Measurements from ENCODE around the gene OR52A5. TPM values are rescaled to one million over a fixed set of nuclear protein-coding genes. Genes with fewer than 3 reads are reported as not detected.
"Not testable (repeated sequence)": the region's sequence is repeated elsewhere in the genome, so short reads cannot be mapped to it uniquely, and the experiment has no call there.

The OR52A5 gene
- not detected for polyA plus RNA-seq (2013)

- Histone ChIP-seq H3K27ac (ENCODE audit: insufficient read depth in 1 of 2, low read depth in 1 of 2, low read length in 2 of 2, poor library complexity in 1 of 2, severe bottlenecking in 2 of 2) (no peak within 1 kb of the TSS), H3K9me3 (ENCODE audit: control extremely low read depth in 1 of 5, control insufficient read depth in 4 of 5, insufficient read depth in 2 of 5, low read depth in 1 of 5, low read length in 4 of 5) (no peaks in the 10 kb centered on the region), H3K27me3 (replicated peaks in 2 of 5; ENCODE audit: control insufficient read depth in 4 of 5, insufficient read depth in 5 of 5, low read length in 4 of 5) (no peaks in the 10 kb centered on the region), H3K4me3 (ENCODE audit: control insufficient read depth in 1 of 7, extremely low read depth in 1 of 7, insufficient read depth in 4 of 7, low read depth in 2 of 7, low read length in 6 of 7) (no peak within 1 kb of the TSS), H3K36me3 (ENCODE audit: control insufficient read depth in 4 of 4, insufficient read depth in 4 of 4, low read length in 3 of 4) (no peaks in the 10 kb centered on the region), H3K4me1 (ENCODE audit: control extremely low read depth in 1 of 4, control insufficient read depth in 4 of 4, insufficient read depth in 4 of 4, low read length in 3 of 4) (no peaks in the 10 kb centered on the region)
- no peak for DNase-seq
- ChIA-PET POLR2A (no interaction called here), CTCF (no interaction called here)
- 80% methylated on average over 1 of the region's 2 CpGs for WGBS (ENCODE audit: insufficient coverage)
These were observed at the start of gene OR52A5 for GRCh38 chr11:5137996-5138395. Gene OR52A5, minus strand, starts transcription at chr11:5138356. Its CDS starts 5,714 bp downstream, at chr11:5132642.

GRCh38 chr11:5178046-5178837 lies 40.1 kb upstream of the OR52A5 start:
- no peaks in the 10 kb centered on the region for H3K36me3 ChIP-seq (ENCODE audit: control insufficient read depth in 4 of 4, insufficient read depth in 4 of 4, low read length in 3 of 4)
- ChIA-PET CTCF (no interaction called here), POLR2A (no interaction called here)
- WGBS (ENCODE audit: insufficient coverage): 86% methylated on average over 9 of the region's 10 CpGs
- H3K4me1 ChIP-seq (ENCODE audit: control extremely low read depth in 1 of 4, control insufficient read depth in 4 of 4, insufficient read depth in 4 of 4, low read length in 3 of 4): no peaks in the 10 kb centered on the region
- no peak for DNase-seq
- H3K27me3 ChIP-seq (replicated peaks in 2 of 5; ENCODE audit: control insufficient read depth in 4 of 5, insufficient read depth in 5 of 5, low read length in 4 of 5): no peaks in the 10 kb centered on the region
- H3K4me3 ChIP-seq (ENCODE audit: control insufficient read depth in 1 of 7, extremely low read depth in 1 of 7, insufficient read depth in 4 of 7, low read depth in 2 of 7, low read length in 6 of 7): no peak overlapping the region
- H3K27ac ChIP-seq (ENCODE audit: insufficient read depth in 1 of 2, low read depth in 1 of 2, low read length in 2 of 2, poor library complexity in 1 of 2, severe bottlenecking in 2 of 2): no peak overlapping the region
- no peaks in the 10 kb centered on the region for H3K9me3 ChIP-seq (ENCODE audit: control extremely low read depth in 1 of 5, control insufficient read depth in 4 of 5, insufficient read depth in 2 of 5, low read depth in 1 of 5, low read length in 4 of 5)

- Histone ChIP-seq H3K9me3 (ENCODE audit: control extremely low read depth in 1 of 5, control insufficient read depth in 4 of 5, insufficient read depth in 2 of 5, low read depth in 1 of 5, low read length in 4 of 5) (no peaks in the 10 kb centered on the region), H3K4me3 (ENCODE audit: control insufficient read depth in 1 of 7, extremely low read depth in 1 of 7, insufficient read depth in 4 of 7, low read depth in 2 of 7, low read length in 6 of 7) (no peak overlapping the region), H3K27ac (ENCODE audit: insufficient read depth in 1 of 2, low read depth in 1 of 2, low read length in 2 of 2, poor library complexity in 1 of 2, severe bottlenecking in 2 of 2) (no peak overlapping the region), H3K36me3 (ENCODE audit: control insufficient read depth in 4 of 4, insufficient read depth in 4 of 4, low read length in 3 of 4) (no peaks in the 10 kb centered on the region), H3K4me1 (ENCODE audit: control extremely low read depth in 1 of 4, control insufficient read depth in 4 of 4, insufficient read depth in 4 of 4, low read length in 3 of 4) (no peaks in the 10 kb centered on the region), H3K27me3 (replicated peaks in 2 of 5; ENCODE audit: control insufficient read depth in 4 of 5, insufficient read depth in 5 of 5, low read length in 4 of 5) (no peaks in the 10 kb centered on the region)
- 100% methylated on average over 1 of the region's 7 CpGs for WGBS (ENCODE audit: insufficient coverage)
- no peak for DNase-seq
- ChIA-PET CTCF (no interaction called here), POLR2A (no interaction called here)
These were observed 36.8 kb upstream of the OR52A5 start for GRCh38 chr11:5174934-5175333.

GRCh38 chr11:5171856-5172255 lies 33.7 kb upstream of the OR52A5 start:
- Histone ChIP-seq H3K27ac (ENCODE audit: insufficient read depth in 1 of 2, low read depth in 1 of 2, low read length in 2 of 2, poor library complexity in 1 of 2, severe bottlenecking in 2 of 2) (no peak overlapping the region), H3K36me3 (ENCODE audit: control insufficient read depth in 4 of 4, insufficient read depth in 4 of 4, low read length in 3 of 4) (no peaks in the 10 kb centered on the region), H3K9me3 (ENCODE audit: control extremely low read depth in 1 of 5, control insufficient read depth in 4 of 5, insufficient read depth in 2 of 5, low read depth in 1 of 5, low read length in 4 of 5) (no peaks in the 10 kb centered on the region), H3K4me3 (ENCODE audit: control insufficient read depth in 1 of 7, extremely low read depth in 1 of 7, insufficient read depth in 4 of 7, low read depth in 2 of 7, low read length in 6 of 7) (no peak overlapping the region), H3K4me1 (ENCODE audit: control extremely low read depth in 1 of 4, control insufficient read depth in 4 of 4, insufficient read depth in 4 of 4, low read length in 3 of 4) (no peaks in the 10 kb centered on the region), H3K27me3 (replicated peaks in 2 of 5; ENCODE audit: control insufficient read depth in 4 of 5, insufficient read depth in 5 of 5, low read length in 4 of 5) (no peaks in the 10 kb centered on the region)
- ChIA-PET POLR2A (no interaction called here), CTCF (no interaction called here)
- DNase-seq: no peak
- 84% methylated on average over 2 of the region's 2 CpGs for WGBS (ENCODE audit: insufficient coverage)

GRCh38 chr11:5165898-5166297 lies 27.7 kb upstream of the OR52A5 start:
- POLR2A ChIA-PET; DNase-seq; H3K4me3 ChIP-seq (ENCODE audit: control insufficient read depth in 1 of 7, extremely low read depth in 1 of 7, insufficient read depth in 4 of 7, low read depth in 2 of 7, low read length in 6 of 7); H3K9me3 ChIP-seq (ENCODE audit: control extremely low read depth in 1 of 5, control insufficient read depth in 4 of 5, insufficient read depth in 2 of 5, low read depth in 1 of 5, low read length in 4 of 5); H3K4me1 ChIP-seq (ENCODE audit: control extremely low read depth in 1 of 4, control insufficient read depth in 4 of 4, insufficient read depth in 4 of 4, low read length in 3 of 4); H3K36me3 ChIP-seq (ENCODE audit: control insufficient read depth in 4 of 4, insufficient read depth in 4 of 4, low read length in 3 of 4); H3K27ac ChIP-seq (ENCODE audit: insufficient read depth in 1 of 2, low read depth in 1 of 2, low read length in 2 of 2, poor library complexity in 1 of 2, severe bottlenecking in 2 of 2); CTCF ChIA-PET; H3K27me3 ChIP-seq (replicated peaks in 2 of 5; ENCODE audit: control insufficient read depth in 4 of 5, insufficient read depth in 5 of 5, low read length in 4 of 5): not testable (repeated sequence)

GRCh38 chr11:5164807-5165206 lies 26.7 kb upstream of the OR52A5 start:
- H3K9me3 ChIP-seq (ENCODE audit: control extremely low read depth in 1 of 5, control insufficient read depth in 4 of 5, insufficient read depth in 2 of 5, low read depth in 1 of 5, low read length in 4 of 5); H3K4me3 ChIP-seq (ENCODE audit: control insufficient read depth in 1 of 7, extremely low read depth in 1 of 7, insufficient read depth in 4 of 7, low read depth in 2 of 7, low read length in 6 of 7); POLR2A ChIA-PET; H3K36me3 ChIP-seq (ENCODE audit: control insufficient read depth in 4 of 4, insufficient read depth in 4 of 4, low read length in 3 of 4); DNase-seq; CTCF ChIA-PET; H3K4me1 ChIP-seq (ENCODE audit: control extremely low read depth in 1 of 4, control insufficient read depth in 4 of 4, insufficient read depth in 4 of 4, low read length in 3 of 4); H3K27ac ChIP-seq (ENCODE audit: insufficient read depth in 1 of 2, low read depth in 1 of 2, low read length in 2 of 2, poor library complexity in 1 of 2, severe bottlenecking in 2 of 2); H3K27me3 ChIP-seq (replicated peaks in 2 of 5; ENCODE audit: control insufficient read depth in 4 of 5, insufficient read depth in 5 of 5, low read length in 4 of 5): not testable (repeated sequence)
- WGBS (ENCODE audit: insufficient coverage): 79% methylated on average over 5 of the region's 6 CpGs

- H3K27me3 ChIP-seq (replicated peaks in 2 of 5; ENCODE audit: control insufficient read depth in 4 of 5, insufficient read depth in 5 of 5, low read length in 4 of 5); CTCF ChIA-PET; H3K9me3 ChIP-seq (ENCODE audit: control extremely low read depth in 1 of 5, control insufficient read depth in 4 of 5, insufficient read depth in 2 of 5, low read depth in 1 of 5, low read length in 4 of 5); DNase-seq; H3K36me3 ChIP-seq (ENCODE audit: control insufficient read depth in 4 of 4, insufficient read depth in 4 of 4, low read length in 3 of 4); H3K4me1 ChIP-seq (ENCODE audit: control extremely low read depth in 1 of 4, control insufficient read depth in 4 of 4, insufficient read depth in 4 of 4, low read length in 3 of 4); H3K4me3 ChIP-seq (ENCODE audit: control insufficient read depth in 1 of 7, extremely low read depth in 1 of 7, insufficient read depth in 4 of 7, low read depth in 2 of 7, low read length in 6 of 7); H3K27ac ChIP-seq (ENCODE audit: insufficient read depth in 1 of 2, low read depth in 1 of 2, low read length in 2 of 2, poor library complexity in 1 of 2, severe bottlenecking in 2 of 2); POLR2A ChIA-PET: not testable (repeated sequence)
- no CpG with 5 or more reads among the region's 1 CpG for WGBS (ENCODE audit: insufficient coverage)
These were observed 22.9 kb upstream of the OR52A5 start for GRCh38 chr11:5161045-5161444.
